ENCODE data around the gene STRIP1. TPM values are rescaled to one million over a fixed set of nuclear protein-coding genes. Genes with fewer than 3 reads are reported as not detected.
A peak's percentile ranks its signal among the peaks of the same experiment; 100 is the strongest.

The STRIP1 gene
- total RNA-seq, 1 donor from 2014 or later = 69.1 TPM

- H3K27ac Mint-ChIP-seq (ENCODE audit: unreplicated experiment) = no peak overlapping the region
- no peak for DNase-seq (ENCODE audit: low read depth, low spot score)
- no peak overlapping the region for H3K4me3 Mint-ChIP-seq
- H3K36me3 Mint-ChIP-seq (ENCODE audit: low read depth) = no peaks in the 10 kb centered on the region
- no peaks in the 10 kb centered on the region for H3K9me3 Mint-ChIP-seq
- TF ChIP-seq, protein P1, sequence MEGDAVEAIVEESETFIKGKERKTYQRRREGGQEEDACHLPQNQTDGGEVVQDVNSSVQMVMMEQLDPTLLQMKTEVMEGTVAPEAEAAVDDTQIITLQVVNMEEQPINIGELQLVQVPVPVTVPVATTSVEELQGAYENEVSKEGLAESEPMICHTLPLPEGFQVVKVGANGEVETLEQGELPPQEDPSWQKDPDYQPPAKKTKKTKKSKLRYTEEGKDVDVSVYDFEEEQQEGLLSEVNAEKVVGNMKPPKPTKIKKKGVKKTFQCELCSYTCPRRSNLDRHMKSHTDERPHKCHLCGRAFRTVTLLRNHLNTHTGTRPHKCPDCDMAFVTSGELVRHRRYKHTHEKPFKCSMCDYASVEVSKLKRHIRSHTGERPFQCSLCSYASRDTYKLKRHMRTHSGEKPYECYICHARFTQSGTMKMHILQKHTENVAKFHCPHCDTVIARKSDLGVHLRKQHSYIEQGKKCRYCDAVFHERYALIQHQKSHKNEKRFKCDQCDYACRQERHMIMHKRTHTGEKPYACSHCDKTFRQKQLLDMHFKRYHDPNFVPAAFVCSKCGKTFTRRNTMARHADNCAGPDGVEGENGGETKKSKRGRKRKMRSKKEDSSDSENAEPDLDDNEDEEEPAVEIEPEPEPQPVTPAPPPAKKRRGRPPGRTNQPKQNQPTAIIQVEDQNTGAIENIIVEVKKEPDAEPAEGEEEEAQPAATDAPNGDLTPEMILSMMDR (conservative IDR thresholded peaks at IDR 0.05) = no peak
- peaks cover 25% of the 10 kb centered on the region for H3K4me1 Mint-ChIP-seq
- peaks cover 7% of the 10 kb centered on the region for H3K27me3 Mint-ChIP-seq (ENCODE audit: low read depth)
These were observed 60.7 kb downstream of the STRIP1 start for GRCh38 chr1:110094931-110095654.

DNA sequence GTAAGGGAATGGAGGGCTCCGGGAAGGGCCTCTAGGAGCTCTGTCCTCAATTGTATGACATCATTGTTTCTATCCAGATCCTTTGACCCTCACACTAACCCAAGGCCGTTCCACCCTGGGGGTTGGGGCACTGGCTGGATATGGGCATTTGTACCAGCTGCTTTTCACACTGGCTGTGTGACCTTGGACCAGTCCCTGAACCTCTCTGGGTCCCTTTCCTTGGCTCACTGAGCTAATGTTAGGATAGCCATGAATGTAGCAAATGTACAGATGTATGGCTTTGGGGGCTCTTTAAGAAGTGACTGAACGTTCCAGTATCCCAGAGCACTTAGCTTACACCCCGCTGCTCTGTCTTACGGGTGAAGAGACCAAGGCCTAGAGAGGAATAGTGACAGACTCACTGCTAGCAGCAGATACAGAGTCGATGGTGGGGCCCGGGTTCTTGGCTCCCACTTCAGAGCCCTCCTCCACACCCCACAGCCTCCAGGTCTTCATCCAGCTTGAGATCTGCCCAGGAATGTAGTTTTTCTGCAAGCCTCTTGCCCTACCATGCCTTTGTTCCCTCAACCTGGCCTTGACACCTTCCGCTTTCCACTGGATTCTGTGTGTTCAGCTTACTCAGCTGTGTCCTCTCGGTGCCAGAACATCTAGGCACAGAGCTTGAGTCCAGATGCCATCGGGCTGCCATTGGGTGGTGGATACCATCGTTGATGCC is 63.2 kb downstream of the STRIP1 start:
- TF ChIP-seq, protein P1 (conservative IDR thresholded peaks at IDR 0.05) = no peak
- Mint-ChIP-seq H3K27me3 (ENCODE audit: low read depth) (peaks cover under 1% of the 10 kb centered on the region), H3K9me3 (no peaks in the 10 kb centered on the region), H3K4me1 (peaks cover 33% of the 10 kb centered on the region), H3K4me3 (no peak overlapping the region), H3K27ac (ENCODE audit: unreplicated experiment) (no peak overlapping the region), H3K36me3 (ENCODE audit: low read depth) (no peaks in the 10 kb centered on the region)
- no peak for DNase-seq (ENCODE audit: low read depth, low spot score)

DNA sequence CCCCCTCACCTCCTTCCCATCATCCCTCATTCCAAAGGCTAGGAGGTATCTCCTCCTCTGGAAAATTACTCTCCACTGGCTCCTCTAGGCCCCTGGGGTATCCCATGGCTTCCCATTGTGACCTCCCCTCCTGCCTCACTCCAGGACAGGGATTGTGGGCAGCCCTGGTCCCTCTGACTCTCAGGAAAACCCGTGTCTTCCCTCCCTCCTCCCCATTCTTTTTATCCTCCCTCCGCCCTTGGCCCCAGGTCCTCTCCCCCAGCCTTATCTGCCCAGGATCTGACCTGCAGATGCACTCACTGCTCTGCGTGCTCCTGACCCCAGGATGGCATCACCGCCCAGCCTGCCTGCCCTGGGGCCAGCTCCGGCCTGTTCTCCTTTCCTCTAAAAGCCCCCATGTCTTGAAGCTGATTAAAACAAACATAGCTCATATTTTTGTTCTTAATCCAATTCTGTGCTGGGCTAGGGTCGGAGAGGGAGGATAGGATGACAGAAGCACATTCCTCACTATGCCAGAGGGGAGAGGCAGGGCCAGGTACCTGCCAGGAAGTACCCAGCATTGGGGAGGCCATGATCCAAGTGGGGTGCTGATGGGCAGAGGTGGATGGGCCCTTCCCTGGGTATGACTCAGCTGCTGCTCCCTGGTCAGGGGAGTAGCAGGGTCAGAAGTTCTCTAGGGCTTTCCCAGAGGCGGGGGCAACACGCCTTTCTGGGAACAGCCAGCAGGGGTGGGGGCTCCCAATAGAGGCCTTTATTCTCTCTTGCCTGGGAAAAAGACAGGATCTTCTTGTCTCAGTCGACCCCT is 64.0 kb downstream of the STRIP1 start:
- H3K4me3 Mint-ChIP-seq = no peak overlapping the region
- peaks cover 33% of the 10 kb centered on the region for H3K4me1 Mint-ChIP-seq
- no peaks in the 10 kb centered on the region for H3K36me3 Mint-ChIP-seq (ENCODE audit: low read depth)
- TF ChIP-seq, protein P1 (conservative IDR thresholded peaks at IDR 0.05) = no peak
- no peaks in the 10 kb centered on the region for H3K27me3 Mint-ChIP-seq (ENCODE audit: low read depth)
- no peaks in the 10 kb centered on the region for H3K9me3 Mint-ChIP-seq
- no peak overlapping the region for H3K27ac Mint-ChIP-seq (ENCODE audit: unreplicated experiment)
- DNase-seq (ENCODE audit: low read depth, low spot score) = no peak

DNA sequence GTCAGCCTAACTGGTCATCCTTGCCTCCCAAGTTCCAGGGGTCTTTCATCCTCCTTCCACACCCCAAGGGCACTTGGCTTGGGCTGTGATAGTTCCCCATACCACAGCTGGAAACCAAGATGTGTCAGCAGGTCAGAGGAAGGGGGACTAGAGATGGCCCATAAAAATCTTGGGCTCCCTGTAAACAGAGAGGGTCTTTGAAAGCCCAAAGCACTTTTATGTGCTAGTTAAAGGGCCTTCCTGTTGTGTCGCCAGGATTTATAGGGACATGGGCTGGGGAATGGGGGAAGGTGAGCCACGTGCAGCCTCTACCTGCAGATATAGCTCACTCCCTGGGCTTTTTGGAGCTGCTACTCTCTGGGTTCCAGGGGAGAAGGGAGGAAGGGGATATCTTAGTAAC is 65.9 kb downstream of the STRIP1 start:
- DNase-seq (ENCODE audit: low read depth, low spot score) = no peak
- peaks cover 2% of the 10 kb centered on the region for H3K27me3 Mint-ChIP-seq (ENCODE audit: low read depth)
- H3K4me3 Mint-ChIP-seq = no peak overlapping the region
- no peaks in the 10 kb centered on the region for H3K9me3 Mint-ChIP-seq
- TF ChIP-seq, protein P1 (conservative IDR thresholded peaks at IDR 0.05) = no peak
- no peaks in the 10 kb centered on the region for H3K36me3 Mint-ChIP-seq (ENCODE audit: low read depth)
- no peak overlapping the region for H3K27ac Mint-ChIP-seq (ENCODE audit: unreplicated experiment)
- peaks cover 33% of the 10 kb centered on the region for H3K4me1 Mint-ChIP-seq

GRCh38 chr1:110102081-110102480 is 67.7 kb downstream of the STRIP1 start:
- Mint-ChIP-seq H3K4me1 (peaks cover 38% of the 10 kb centered on the region), H3K36me3 (ENCODE audit: low read depth) (no peaks in the 10 kb centered on the region), H3K4me3 (no peak overlapping the region), H3K9me3 (no peaks in the 10 kb centered on the region), H3K27me3 (ENCODE audit: low read depth) (peaks cover 4% of the 10 kb centered on the region), H3K27ac (ENCODE audit: unreplicated experiment) (peak overlapping the region; percentile 67)
- TF ChIP-seq, protein P1 (conservative IDR thresholded peaks at IDR 0.05) = no peak
- DNase-seq (ENCODE audit: low read depth, low spot score) = no peak
